ENCODE data around the gene PPT1.
A peak's percentile ranks its signal among the peaks of the same experiment; 100 is the strongest.
"Not testable (repeated sequence)": the region's sequence is repeated elsewhere in the genome, so short reads cannot be mapped to it uniquely, and the experiment has no call there.

Gene PPT1

DNA sequence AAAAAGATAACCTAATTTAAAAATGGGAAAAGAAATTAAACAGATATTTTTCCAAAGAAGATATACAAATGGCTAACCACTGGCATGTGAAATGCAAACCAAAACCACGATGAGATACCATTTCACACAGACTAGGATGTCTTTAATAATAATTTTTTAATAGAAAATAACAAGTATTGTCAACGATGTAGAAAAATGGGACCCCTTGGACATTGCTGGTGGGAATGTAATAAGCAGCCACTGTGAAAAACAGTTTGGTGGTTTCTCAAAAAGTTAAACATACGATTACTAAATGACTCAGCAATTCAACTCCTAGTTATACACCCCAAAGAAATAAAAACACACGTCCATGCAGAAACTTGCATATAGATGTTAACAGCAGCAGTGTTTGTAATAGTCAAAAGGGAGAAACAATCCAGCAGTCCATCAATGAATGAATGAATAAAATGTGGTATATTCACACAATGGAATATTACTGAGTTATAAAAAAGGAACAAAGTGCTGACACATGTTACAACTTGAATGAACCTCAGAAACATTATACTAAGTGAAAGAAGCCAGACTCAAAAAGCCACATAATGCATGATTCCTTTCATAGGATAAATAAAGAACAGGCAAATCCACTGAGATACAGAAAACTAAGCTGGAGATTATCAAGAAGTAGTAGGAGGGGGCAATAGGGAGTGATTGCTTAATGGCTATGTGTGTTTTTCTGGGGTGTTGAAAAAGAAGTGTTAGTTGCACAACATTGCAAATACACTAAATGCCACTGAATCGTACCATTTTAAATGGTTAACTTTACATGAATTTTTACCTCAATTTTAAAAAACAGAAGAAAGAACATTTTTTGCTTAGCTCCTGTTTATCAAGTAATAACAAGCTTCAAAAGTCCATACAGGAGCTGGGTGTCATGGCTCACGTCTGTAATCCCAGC, 4.1 kb downstream of the PPT1 start:
- DNase-seq (ENCODE audit: low read depth): no peak
- TF ChIP-seq, protein P1, sequence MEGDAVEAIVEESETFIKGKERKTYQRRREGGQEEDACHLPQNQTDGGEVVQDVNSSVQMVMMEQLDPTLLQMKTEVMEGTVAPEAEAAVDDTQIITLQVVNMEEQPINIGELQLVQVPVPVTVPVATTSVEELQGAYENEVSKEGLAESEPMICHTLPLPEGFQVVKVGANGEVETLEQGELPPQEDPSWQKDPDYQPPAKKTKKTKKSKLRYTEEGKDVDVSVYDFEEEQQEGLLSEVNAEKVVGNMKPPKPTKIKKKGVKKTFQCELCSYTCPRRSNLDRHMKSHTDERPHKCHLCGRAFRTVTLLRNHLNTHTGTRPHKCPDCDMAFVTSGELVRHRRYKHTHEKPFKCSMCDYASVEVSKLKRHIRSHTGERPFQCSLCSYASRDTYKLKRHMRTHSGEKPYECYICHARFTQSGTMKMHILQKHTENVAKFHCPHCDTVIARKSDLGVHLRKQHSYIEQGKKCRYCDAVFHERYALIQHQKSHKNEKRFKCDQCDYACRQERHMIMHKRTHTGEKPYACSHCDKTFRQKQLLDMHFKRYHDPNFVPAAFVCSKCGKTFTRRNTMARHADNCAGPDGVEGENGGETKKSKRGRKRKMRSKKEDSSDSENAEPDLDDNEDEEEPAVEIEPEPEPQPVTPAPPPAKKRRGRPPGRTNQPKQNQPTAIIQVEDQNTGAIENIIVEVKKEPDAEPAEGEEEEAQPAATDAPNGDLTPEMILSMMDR (IDR thresholded peaks at IDR 0.05; ENCODE audit: control insufficient read depth, extremely low read depth, insufficient read depth): no peak
- no peak overlapping the region for H3K4me3 ChIP-seq (ENCODE audit: low read depth, low read length)

DNA sequence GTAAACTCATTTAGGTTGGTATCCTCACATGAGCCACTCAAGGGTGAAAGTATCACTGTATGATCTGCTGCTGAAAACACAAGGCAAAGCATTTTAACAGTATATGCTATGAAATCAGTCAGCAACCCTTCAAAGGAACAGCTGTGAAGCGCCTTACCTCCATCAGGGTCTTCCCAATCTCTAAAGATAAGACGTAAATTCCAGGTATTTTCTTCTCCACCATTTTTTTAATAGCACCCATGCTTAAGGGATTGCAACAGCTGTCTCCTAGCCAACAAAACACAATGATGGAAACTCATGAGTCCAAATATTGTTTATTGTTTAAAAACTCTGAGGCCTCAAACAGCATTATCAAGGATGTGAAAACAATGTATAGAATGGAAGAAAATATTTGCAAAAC, 4.8 kb downstream of the PPT1 start:
- no peak for DNase-seq (ENCODE audit: low read depth)
- H3K4me3 ChIP-seq (ENCODE audit: low read depth, low read length): no peak overlapping the region
- TF ChIP-seq, protein P1 (IDR thresholded peaks at IDR 0.05; ENCODE audit: control insufficient read depth, extremely low read depth, insufficient read depth): no peak

DNA sequence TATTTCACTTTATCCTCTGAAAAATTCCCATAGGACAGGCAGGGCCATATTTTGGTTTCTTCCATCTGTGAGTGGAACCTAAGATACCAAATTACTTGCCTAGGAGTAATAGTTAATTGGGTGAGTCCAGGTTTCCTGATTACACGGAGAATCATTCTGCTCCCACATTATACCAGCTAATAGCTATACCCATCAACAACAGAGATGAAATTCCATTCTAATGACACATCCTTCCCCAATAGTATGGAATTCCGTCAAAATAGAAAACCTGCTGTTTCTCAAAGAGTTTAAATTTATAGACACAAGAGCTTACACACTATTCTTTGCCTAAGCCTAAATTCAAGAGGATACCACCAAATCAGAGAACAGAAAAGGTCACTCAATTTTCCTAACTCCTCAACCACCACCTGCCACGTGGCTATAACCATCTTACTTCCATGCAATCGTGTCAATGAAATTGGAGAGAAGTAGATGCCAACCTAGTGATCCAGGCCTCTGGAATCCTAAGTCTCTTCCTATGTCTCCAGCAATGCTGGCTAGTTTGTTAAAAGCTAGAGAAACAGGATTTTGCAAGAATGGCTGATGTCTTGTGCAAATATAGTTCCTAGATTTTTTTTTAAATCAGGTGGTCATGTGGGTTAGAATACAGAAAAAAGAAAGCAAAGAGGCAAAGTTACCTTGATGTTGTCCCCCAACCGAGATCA, 6.2 kb downstream of the PPT1 start:
- no peak for DNase-seq (ENCODE audit: low read depth)
- no peak overlapping the region for H3K4me3 ChIP-seq (ENCODE audit: low read depth, low read length)
- TF ChIP-seq, protein P1 (IDR thresholded peaks at IDR 0.05; ENCODE audit: control insufficient read depth, extremely low read depth, insufficient read depth): no peak

DNA sequence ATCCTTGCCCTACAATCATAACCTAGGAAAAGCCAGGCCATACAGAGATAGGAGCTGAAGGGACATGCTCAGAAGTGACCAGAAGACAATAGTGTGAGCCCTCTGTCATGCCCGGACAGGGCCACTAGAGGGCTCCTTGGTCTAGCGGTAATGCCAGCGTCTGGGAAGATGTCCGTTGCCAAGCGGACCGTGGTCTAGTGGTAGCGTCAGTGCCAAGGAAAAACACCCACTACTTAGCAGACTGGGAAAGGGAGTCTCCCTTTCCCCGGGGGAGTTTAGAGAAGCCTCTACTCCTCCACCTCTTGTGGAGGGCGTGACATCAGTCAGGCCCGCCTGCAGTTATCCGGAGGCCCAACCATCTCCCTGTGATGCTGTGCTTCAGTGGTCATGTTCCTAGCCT, 12.3 kb downstream of the PPT1 start:
- TF ChIP-seq, protein P1 (IDR thresholded peaks at IDR 0.05; ENCODE audit: control insufficient read depth, extremely low read depth, insufficient read depth): peak; percentile 70
- H3K4me3 ChIP-seq (ENCODE audit: low read depth, low read length); DNase-seq (ENCODE audit: low read depth): not testable (repeated sequence)

DNA sequence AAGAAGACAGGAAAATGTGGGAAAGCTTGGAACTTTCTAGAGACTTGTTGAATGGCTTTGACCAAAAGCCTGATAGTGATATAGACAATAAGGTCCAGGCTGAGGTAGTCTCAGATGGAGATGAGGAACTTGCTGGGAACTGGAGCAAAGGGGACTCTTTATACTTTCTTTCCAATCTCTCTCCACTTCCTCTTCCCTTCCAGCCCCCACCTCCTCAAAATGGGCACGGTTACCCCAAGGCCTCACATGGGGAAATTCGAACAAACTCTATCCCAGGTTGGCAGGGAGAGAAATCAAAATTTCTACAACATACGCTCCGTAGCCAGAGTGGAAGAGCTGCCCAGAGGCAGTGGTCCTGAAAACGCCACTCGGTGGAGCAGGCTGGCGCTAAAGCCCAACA, 15.2 kb downstream of the PPT1 start:
- no peak overlapping the region for H3K4me3 ChIP-seq (ENCODE audit: low read depth, low read length)
- TF ChIP-seq, protein P1 (IDR thresholded peaks at IDR 0.05; ENCODE audit: control insufficient read depth, extremely low read depth, insufficient read depth): no peak
- no peak for DNase-seq (ENCODE audit: low read depth)

DNA sequence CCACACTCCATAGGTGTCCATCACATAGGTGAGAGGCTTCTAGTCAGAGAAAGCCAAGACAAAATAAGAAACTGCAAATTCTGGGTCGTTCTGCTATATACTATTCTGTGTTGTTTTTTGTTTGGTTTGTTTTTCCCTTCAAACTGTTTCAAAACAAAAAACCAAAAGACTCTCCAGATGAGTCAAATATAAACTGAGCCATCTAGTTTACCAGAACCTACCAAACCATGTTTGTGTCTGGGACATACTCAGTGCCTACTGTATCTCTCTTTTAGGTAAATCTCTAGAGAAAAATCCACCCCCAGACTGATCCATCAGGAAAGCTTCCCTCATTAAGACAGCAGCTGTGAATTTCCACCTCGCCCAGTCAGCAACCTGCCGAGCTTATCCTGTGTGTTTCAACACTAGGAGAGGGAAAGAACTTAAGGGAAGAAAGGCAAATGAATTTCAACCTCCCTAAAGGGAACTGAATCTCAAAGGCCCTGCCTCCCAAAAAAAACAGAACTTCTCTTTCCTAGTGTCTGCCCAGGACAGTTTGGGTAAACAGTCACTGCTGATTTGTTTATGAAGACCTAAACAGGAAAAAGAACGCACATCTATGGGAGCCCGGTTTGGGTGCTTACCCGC, 17.2 kb downstream of the PPT1 start:
- no peak for DNase-seq (ENCODE audit: low read depth)
- TF ChIP-seq, protein P1 (IDR thresholded peaks at IDR 0.05; ENCODE audit: control insufficient read depth, extremely low read depth, insufficient read depth): no peak

More for the DNA sequence above, 17.2 kb downstream of the PPT1 start:
- H3K4me3 ChIP-seq (ENCODE audit: low read depth, low read length): no peak overlapping the region

Data from LNCaP clone FGC (cell line).